Adrenal gland (tissue), 12 donors: ENCODE results near the gene MEF2C. TPM values are rescaled to one million over a fixed set of nuclear protein-coding genes. Genes with fewer than 3 reads are reported as not detected.
A peak's percentile ranks its signal among the peaks of the same experiment; 100 is the strongest.

Source experiments
- DNase-seq, 7 donors: peaks; one replicate each; pipeline ENCODE4 v3.0.0-alpha.2; 2019 to 2020
- H3K27ac ChIP-seq, 5 donors: fragments of 200-600 bp; sonication (generic) in 4 of 5; 1 replicate in 3 of 5; 2 replicates in 2 of 5; pipeline versions ENCODE4 v1.5.1 to v1.8.0; 2016 to 2020; ENCODE audit warnings: mild to moderate bottlenecking in 1 of 5
- H3K27me3 ChIP-seq: fragments of 200-600 bp; 2 replicates; pipeline ENCODE4 v1.8.0; 2021
- H3K36me3 ChIP-seq, 2 donors: fragments of 200-600 bp; replicated peaks in 1 of 2; 1 replicate in 1 of 2; 2 replicates in 1 of 2; pipeline versions ENCODE4 v1.5.1 to v1.8.0; 2018 to 2022
- H3K4me1 ChIP-seq, 2 donors: fragments of 200-600 bp; replicated peaks in 1 of 2; 1 replicate in 1 of 2; 2 replicates in 1 of 2; pipeline versions ENCODE4 v1.5.1 to v1.8.0; 2018 to 2021
- H3K4me3 ChIP-seq, 4 donors: fragments of 200-600 bp; sonication (generic) in 3 of 4; one replicate each; pipeline ENCODE4 v1.5.1; 2016 to 2018
- H3K9me3 ChIP-seq, 3 donors: fragments of 200-600 bp; sonication (generic) in 1 of 3; replicated peaks in 1 of 3; 1 replicate in 2 of 3; 2 replicates in 1 of 3; pipeline versions ENCODE4 v1.5.1 to v1.8.0; 2016 to 2021
- POLR2A ChIP-seq, 2 donors: fragments of 450-650 bp; IDR thresholded peaks; one replicate each; pipeline ENCODE4 v1.6.1; 2017; ENCODE audit warnings: antibody characterized with exemption in 2 of 2, mild to moderate bottlenecking in 2 of 2, moderate library complexity in 1 of 2
- WGBS, 4 donors: extraction: QIAGEN DNeasy Blood & Tissue Kit in 2 of 4; methylation state at CpG; one replicate each; pipeline versions ENCODE4 v1.1.5 to v1.1.7; 2013 to 2017; 5-methylcytosine and 5-hydroxymethylcytosine counted together
- intact Hi-C, 2 donors: fragments of 100-400 bp; cut with DNase I; formaldehyde crosslinking; loops; one replicate each; pipeline versions ENCODE4 v1.14.1 to v1.15.0; 2022 to 2023
- polyA plus RNA-seq, 3 donors: library from polyadenylated mRNA; stranded (reverse); fragments of 200-250 nt in 2 of 3; fragments of 350-450 nt in 1 of 3; fragmentation: Illumina TruSeq in 1 of 3; extraction: RNeasy Lipid Tissue Mini Kit (QIAGEN cat#74804) in 1 of 3; gene quantifications; one replicate each; pipeline ENCODE4 v1.2.3, GENCODE V29; 2013 to 2014
- total RNA-seq, 9 donors: library from RNA; depleted of rRNA in 4 of 9; stranded (reverse); fragments of >200 nt in 4 of 9; fragments of 120-200 nt in 1 of 9; fragmentation: NEBNext Ultra II Directional in 1 of 9; extraction: Animal tissue kit (Norgen Biotek cat#: 25700) in 1 of 9; gene quantifications; one replicate each; pipeline versions ENCODE4 v1.1.0 to v1.2.4, GENCODE V29; 2013 to 2023
- TF ChIP-seq, protein P1 (sequence below), 6 experiments: fragments of 450-650 bp in 4 of 6; fragments of 200-600 bp in 2 of 6; sonication (generic) in 1 of 6; IDR thresholded peaks; 1 replicate in 5 of 6; 2 replicates in 1 of 6; pipeline versions ENCODE4 v1.5.1 to v1.8.0; 2016 to 2021; ENCODE audit warnings: antibody characterized with exemption in 6 of 6, mild to moderate bottlenecking in 2 of 6, moderate library complexity in 1 of 6
- donor health status: healthy with polysubstance abuse.
- donor health status: Bipolar disorder and iron deficiency.
- donor health status: DM: yes; HTN: yes; CAD: no.
- donor health status: DM: no; HTN: no; CAD: no.
- donor health status: DM: no; HTN: no; CAD: no.
- donor health status: DM: yes; HTN: yes; CAD: no.

Gene MEF2C
- total and polyA plus RNA-seq, 12 donors: 26.8 to 172 (median 69.2) TPM

DNA sequence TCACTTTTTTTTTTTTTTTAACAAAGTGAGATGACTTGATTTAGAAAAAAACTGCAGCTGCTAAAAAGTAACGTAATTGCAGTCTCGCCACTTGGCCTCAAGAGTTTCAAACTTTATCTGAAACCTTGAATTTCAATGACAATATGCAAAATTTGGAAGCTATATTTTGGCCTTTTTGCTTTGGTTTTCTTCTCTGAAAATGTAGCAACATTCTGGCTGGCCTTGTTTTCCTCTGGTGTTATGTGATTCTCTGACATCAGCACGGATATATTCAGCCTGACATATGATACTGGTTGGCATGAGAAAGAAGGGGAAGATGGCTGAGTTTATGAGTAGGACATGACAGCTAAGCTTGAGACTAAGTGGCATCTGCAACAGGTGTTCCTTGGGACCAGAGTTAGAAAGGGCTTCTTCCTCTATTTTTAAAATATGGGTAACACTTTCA is 136.5 kb downstream of the MEF2C start:
- H3K4me1 ChIP-seq: peaks cover 7 to 25% of the 10 kb centered on the region in 2 donors
- peak in 2 of 7 donors; percentile 30 to 51 for DNase-seq
- H3K9me3 ChIP-seq: no peaks in the 10 kb centered on the region
- peaks cover 0 to 35% of the 10 kb centered on the region in 2 donors for H3K36me3 ChIP-seq
- H3K27me3 ChIP-seq: no peaks in the 10 kb centered on the region
- peak overlapping the region in 3 of 5 donors; percentile 13 to 39 (median 27) for H3K27ac ChIP-seq
- 40 to 51% (median 43%) methylated on average over 3 of the region's 3 CpGs for WGBS, 4 donors
- intact Hi-C loops: no loop called here
- no peak overlapping the region for H3K4me3 ChIP-seq
- TF ChIP-seq POLR2A (IDR thresholded peaks at IDR 0.05): no peak
- TF ChIP-seq, protein P1, sequence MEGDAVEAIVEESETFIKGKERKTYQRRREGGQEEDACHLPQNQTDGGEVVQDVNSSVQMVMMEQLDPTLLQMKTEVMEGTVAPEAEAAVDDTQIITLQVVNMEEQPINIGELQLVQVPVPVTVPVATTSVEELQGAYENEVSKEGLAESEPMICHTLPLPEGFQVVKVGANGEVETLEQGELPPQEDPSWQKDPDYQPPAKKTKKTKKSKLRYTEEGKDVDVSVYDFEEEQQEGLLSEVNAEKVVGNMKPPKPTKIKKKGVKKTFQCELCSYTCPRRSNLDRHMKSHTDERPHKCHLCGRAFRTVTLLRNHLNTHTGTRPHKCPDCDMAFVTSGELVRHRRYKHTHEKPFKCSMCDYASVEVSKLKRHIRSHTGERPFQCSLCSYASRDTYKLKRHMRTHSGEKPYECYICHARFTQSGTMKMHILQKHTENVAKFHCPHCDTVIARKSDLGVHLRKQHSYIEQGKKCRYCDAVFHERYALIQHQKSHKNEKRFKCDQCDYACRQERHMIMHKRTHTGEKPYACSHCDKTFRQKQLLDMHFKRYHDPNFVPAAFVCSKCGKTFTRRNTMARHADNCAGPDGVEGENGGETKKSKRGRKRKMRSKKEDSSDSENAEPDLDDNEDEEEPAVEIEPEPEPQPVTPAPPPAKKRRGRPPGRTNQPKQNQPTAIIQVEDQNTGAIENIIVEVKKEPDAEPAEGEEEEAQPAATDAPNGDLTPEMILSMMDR (IDR thresholded peaks at IDR 0.05): no peak

DNA sequence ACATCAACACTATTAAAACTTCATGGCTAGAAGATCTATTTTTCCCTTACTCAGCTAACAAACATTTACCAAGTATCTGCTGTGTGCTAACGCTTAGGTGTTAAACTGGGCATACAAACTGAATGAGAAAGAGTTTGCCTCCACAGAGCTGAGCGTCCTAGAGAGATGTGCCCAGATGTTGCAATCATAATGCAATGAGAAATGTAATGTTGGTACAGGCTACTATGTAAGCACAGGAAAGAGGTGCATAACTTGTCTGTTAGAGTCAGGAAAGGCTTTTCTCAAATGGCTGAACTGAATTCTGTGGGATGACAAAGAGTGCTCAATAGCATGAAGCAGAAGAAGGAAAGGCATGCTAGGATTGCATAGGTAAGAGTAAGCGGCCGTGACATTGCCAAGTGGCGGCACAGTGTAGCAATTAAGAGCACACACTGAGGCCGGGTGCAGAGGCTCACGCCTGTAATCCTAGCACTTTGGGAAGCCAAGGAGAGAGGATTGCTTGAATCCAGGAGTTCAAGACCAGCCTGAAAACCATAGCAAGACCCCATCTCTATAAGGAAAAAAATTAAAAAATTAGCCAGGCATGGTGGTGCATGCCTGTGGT is 137.8 kb downstream of the MEF2C start:
- no peak for DNase-seq
- Histone ChIP-seq H3K36me3 (peaks cover 0 to 23% of the 10 kb centered on the region in 2 donors), H3K27ac (no peak overlapping the region), H3K4me1 (peaks cover 7 to 26% of the 10 kb centered on the region in 2 donors), H3K27me3 (no peaks in the 10 kb centered on the region), H3K9me3 (no peaks in the 10 kb centered on the region), H3K4me3 (no peak overlapping the region)
- 90 to 93% (median 91%) methylated on average over 7 of the region's 7 CpGs for WGBS, 4 donors
- intact Hi-C loops: no loop called here
- no peak for TF ChIP-seq POLR2A (IDR thresholded peaks at IDR 0.05)
- TF ChIP-seq, protein P1 (IDR thresholded peaks at IDR 0.05): no peak

DNA sequence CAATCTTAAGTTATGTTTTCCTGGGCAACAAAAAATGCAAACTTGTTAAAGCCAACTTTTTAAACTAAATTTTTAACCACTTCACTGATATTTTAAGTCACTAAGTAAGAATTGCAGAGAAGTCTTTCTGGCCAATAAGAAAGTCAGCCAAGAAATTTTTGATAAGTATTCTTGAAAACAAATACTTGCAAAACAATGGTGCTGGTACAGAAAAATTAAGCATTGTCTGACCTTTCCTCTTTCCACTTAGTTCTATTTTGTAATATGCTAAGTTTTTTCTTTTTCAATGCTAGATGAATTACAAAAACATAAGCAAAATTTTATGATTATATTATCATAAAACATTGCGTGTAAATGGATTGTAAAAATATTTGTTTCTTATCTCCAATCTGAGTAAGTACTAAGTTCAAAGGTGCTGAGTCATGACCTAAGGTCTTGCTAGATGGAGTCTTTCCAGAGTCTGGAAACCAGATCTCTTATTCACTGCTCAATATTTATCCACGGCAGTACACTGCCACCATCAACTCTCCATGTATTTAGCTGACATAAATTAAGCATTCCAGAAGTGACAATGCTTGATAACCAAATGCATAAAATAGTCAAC is 139.7 kb downstream of the MEF2C start:
- Histone ChIP-seq H3K27me3 (no peaks in the 10 kb centered on the region), H3K4me1 (peaks cover 7 to 26% of the 10 kb centered on the region in 2 donors), H3K27ac (no peak overlapping the region), H3K4me3 (no peak overlapping the region), H3K9me3 (no peaks in the 10 kb centered on the region), H3K36me3 (peaks cover 0 to 10% of the 10 kb centered on the region in 2 donors)
- DNase-seq: peak in 1 of 7 donors; percentile 15
- no peak for TF ChIP-seq POLR2A (IDR thresholded peaks at IDR 0.05)
- TF ChIP-seq, protein P1 (IDR thresholded peaks at IDR 0.05): no peak
- intact Hi-C loops: no loop called here
- 15 to 22% (median 20%) methylated on average over 2 of the region's 2 CpGs for WGBS, 4 donors

DNA sequence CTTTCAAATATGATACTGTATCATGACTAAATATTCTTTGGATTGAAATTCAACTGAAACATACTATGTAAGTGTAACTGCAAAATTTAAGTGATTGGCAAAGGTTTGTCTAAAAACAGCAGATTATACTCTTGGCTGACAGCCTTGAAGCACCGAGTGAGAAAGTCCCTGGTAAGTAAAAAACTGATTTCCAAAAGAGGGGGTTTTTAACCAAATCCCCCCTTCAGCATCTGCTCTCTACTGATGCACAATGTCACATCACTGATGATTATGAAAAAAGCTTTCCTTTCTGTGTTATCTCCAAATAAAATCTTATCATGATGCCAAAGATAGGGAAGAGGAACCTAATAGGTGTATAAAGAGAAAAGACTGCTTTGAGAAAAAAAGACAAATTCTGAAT is 141.0 kb downstream of the MEF2C start:
- intact Hi-C loops: no loop called here
- Histone ChIP-seq H3K36me3 (peaks cover 0 to 9% of the 10 kb centered on the region in 2 donors), H3K27me3 (no peaks in the 10 kb centered on the region), H3K27ac (no peak overlapping the region), H3K9me3 (no peaks in the 10 kb centered on the region), H3K4me3 (no peak overlapping the region), H3K4me1 (peaks cover 7 to 26% of the 10 kb centered on the region in 2 donors)
- TF ChIP-seq, protein P1 (IDR thresholded peaks at IDR 0.05): no peak
- no peak for TF ChIP-seq POLR2A (IDR thresholded peaks at IDR 0.05)
- no peak for DNase-seq
- WGBS, 4 donors: 23 to 55% (median 43%) methylated on average over 1 of the region's 1 CpG
